WERI-Rb-1 (cell line): ENCODE measurements around the gene TEKT2.
A peak's percentile ranks its signal among the peaks of the same experiment; 100 is the strongest.

Experiments
- DNase-seq: peaks from one replicate; pipeline ENCODE4 v3.0.0-alpha.2; 2020
- H3K27ac ChIP-seq: fragments of 250-450 bp; sonication (Bioruptor Pico); 2 replicates; pipeline ENCODE4 v1.5.1; 2020; ENCODE audit warnings: mild to moderate bottlenecking, moderate library complexity
- H3K27me3 ChIP-seq: fragments of 250-450 bp; sonication (Bioruptor Pico); 2 replicates; pipeline ENCODE4 v1.5.1; 2021; ENCODE audit warnings: mild to moderate bottlenecking, low read depth, moderate library complexity; ENCODE audit not compliant: insufficient read depth, severe bottlenecking
- H3K36me3 ChIP-seq: fragments of 250-450 bp; sonication (Bioruptor Pico); 2 replicates; pipeline ENCODE4 v1.5.1; 2020; ENCODE audit warnings: mild to moderate bottlenecking, moderate library complexity
- H3K4me3 ChIP-seq: 2 replicates; pipeline ENCODE4 v1.5.1; 2011; ENCODE audit warnings: low read depth, mild to moderate bottlenecking, control low read depth, low read length
- H3K9me3 ChIP-seq: fragments of 250-450 bp; sonication (Bioruptor Pico); 2 replicates; pipeline ENCODE4 v1.5.1; 2021; ENCODE audit warnings: mild to moderate bottlenecking, moderate library complexity; ENCODE audit not compliant: severe bottlenecking
- CTCF ChIP-seq: IDR thresholded peaks from 2 replicates; pipeline ENCODE4 v1.5.1; 2011; ENCODE audit warnings: low read depth, mild to moderate bottlenecking, control low read depth, inconsistent platforms, low read length

The TEKT2 gene

DNA sequence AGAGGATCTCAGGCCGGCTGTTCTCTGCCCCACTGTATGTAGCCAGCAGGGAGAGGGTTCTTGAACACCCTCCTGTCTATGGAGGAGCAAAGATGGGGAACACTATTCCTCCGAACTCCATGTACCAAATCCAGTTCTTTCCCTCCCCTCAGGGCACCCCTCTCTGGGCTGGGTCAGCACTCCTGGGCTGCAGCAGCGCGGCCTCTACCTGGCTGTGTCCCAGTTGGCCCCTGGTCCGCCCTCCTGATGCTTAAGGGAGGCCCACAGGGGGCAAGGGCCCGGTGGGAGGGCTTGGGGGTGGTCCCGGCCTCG lies 4.3 kb downstream of the TEKT2 start:
- no peak for TF ChIP-seq CTCF
- H3K27ac ChIP-seq: peak overlapping the region; percentile 69

DNA sequence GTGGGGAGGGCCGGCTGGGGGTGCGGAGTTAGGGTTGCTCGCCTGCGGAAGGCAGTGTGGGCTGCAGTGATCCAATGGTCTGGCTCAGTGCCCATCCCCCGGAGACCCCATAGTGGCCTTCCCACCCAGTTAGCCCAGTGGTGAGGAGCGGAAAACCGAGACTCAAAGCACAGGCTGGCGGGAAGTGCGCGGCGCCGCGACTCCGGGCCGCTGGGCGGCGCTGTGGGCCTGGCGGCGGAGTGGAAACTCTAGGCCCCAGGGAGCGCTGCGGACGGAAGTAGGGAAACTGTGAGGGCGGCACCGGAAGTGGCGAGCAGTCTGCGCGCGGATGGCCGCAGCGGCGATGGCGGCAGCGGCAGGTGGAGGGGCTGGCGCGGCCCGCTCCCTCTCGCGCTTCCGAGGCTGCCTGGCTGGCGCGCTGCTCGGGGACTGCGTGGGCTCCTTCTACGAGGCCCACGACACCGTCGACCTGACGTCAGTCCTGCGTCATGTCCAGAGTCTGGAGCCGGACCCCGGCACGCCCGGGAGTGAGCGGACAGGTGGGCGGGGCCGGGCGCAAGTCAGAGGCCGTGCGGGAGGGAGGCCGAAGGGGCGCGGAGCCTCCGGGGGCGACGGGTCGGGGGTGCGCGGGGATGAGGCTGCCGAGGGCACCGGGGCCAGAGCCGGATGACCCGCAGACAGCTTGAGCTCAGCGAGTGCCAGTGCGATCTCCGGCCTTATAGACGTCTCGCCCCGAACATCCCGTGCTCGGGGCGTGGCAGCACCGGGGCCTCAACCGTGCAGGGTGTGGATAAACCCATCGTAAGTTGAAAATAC lies 4.9 kb downstream of the TEKT2 start, which contains the start of gene ADPRS:
ADPRS (plus strand) TSS at position 316 of the 816 bp plus-strand sequence; CDS start at position 329, 13 bp downstream.
- no peaks in the 10 kb centered on the region for H3K27me3 ChIP-seq
- H3K36me3 ChIP-seq: peaks cover 36% of the 10 kb centered on the region
- peak within 1 kb of the TSS; percentile 69 for H3K4me3 ChIP-seq
- peak; percentile 86 for DNase-seq
- TF ChIP-seq CTCF: peak; percentile 94
- no peaks in the 10 kb centered on the region for H3K9me3 ChIP-seq
- H3K27ac ChIP-seq: peak within 1 kb of the TSS; percentile 69

More for the DNA sequence above, 4.3 kb downstream of the TEKT2 start:
- no peaks in the 10 kb centered on the region for H3K27me3 ChIP-seq
- peaks cover 30% of the 10 kb centered on the region for H3K36me3 ChIP-seq
- no peak overlapping the region for H3K4me3 ChIP-seq
- H3K9me3 ChIP-seq: no peaks in the 10 kb centered on the region
- no peak for DNase-seq

DNA sequence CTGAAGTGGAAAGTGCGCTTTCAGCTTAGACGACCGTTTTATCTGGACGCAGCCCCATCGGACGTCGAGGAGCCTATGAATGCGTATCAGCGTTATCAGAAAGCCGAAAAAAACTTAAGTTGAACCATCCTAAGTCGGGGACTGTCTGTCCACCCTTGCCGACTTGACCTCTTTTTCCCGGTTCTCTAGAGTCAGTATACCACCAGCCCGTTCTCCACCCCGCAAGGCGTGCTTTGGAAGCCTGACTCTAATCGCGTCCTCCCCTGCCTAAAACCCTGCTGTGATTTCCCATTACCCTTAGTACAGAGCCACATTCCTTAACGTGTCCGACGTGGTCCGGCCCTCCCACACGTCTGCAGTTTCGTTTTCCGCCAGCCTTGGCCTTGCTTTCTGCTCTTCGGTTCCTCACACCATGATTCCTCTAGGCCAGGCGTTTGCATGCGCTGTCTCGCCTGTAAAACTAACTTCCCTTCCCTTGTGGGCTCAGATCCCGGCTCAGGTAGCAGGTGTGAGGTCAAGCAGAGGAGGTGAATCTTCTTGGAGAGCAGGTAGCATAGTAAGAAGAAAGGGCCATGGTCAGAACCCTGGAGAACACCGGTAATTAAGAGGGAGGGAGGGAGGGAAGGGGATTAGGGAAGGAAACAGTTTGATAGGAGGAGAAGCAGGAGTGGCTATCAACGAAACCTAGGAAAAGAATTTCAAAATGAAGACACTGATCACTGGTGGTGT lies 5.7 kb downstream of the TEKT2 start:
- Histone ChIP-seq H3K4me3 (peak overlapping the region; percentile 69), H3K9me3 (no peaks in the 10 kb centered on the region), H3K27ac (no peak overlapping the region), H3K36me3 (peaks cover 44% of the 10 kb centered on the region), H3K27me3 (no peaks in the 10 kb centered on the region)
- TF ChIP-seq CTCF: no peak
- DNase-seq: no peak

GRCh38 chr1:36091141-36091540 lies 7.2 kb downstream of the TEKT2 start:
- Histone ChIP-seq H3K27me3 (no peaks in the 10 kb centered on the region), H3K9me3 (no peaks in the 10 kb centered on the region), H3K4me3 (no peak overlapping the region), H3K27ac (no peak overlapping the region), H3K36me3 (peaks cover 48% of the 10 kb centered on the region)
- TF ChIP-seq CTCF: no peak
- no peak for DNase-seq

DNA sequence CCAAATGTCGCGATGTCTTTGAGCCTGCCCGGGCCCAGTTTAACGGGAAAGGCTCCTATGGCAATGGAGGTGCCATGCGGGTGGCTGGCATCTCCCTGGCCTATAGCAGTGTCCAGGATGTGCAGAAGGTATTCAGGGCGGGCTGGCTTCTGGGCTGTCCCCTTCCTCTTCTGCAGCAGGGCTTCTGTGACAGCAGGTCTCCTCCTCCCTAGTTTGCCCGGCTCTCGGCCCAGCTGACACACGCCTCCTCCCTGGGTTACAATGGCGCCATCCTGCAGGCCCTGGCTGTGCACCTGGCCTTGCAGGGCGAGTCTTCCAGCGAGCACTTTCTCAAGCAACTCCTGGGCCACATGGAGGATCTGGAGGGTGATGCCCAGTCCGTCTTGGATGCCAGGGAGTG lies 7.8 kb downstream of the TEKT2 start:
- Histone ChIP-seq H3K27me3 (no peaks in the 10 kb centered on the region), H3K9me3 (no peaks in the 10 kb centered on the region), H3K27ac (no peak overlapping the region), H3K36me3 (peaks cover 48% of the 10 kb centered on the region), H3K4me3 (no peak overlapping the region)
- no peak for TF ChIP-seq CTCF
- DNase-seq: no peak
